ENCODE results near the gene ZMYM5.

DNA sequence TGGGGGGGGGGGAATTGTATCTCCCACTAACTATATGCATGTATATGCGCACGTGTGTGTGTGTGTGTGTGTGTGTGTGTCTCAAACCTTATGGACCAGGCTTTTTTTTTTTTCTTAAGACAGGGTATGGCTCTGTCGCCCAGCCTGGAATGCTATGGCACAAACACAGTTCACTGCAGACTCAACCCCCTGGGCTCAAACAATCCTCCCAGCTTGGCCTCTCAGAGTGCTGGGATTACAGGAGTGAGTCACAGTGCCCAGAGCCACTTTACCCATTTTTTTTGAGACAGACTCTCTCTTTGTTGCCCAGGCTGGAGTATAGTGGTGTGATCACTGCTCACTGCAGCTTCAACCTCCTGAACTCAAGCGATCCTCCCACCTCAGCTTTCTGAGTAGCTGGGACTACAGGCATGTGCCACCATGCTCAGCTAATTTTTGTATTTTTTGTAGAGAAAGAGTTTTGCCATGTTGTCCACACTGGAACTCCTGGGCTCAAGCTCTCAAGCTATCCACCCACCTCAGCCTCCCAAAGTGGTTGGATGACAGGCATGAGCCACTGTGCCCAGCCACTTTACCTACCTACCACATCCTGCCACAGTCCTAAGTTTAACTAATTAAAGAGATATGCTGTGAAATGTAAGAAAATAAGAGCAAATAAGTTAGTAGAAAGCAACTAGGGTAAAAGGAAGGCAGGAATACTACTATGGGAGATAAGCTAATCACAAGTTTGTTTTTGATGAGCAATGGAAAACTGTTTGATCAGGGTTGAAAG lies 2.4 kb downstream of the ZMYM5 start:
- TF ChIP-seq POLR2AphosphoS5 (IDR thresholded peaks at IDR 0.05): no peak
- TF ChIP-seq POLR2A (IDR thresholded peaks at IDR 0.05): no peak

Data from suprapubic skin (tissue), 4 donors.